HEK293 (cell line): Measurements from ENCODE around the gene DAGLB.

Source experiments
- CTCF ChIA-PET: fragments of 350-600 bp; formaldehyde crosslinking; extraction: SDS; loops from one replicate; lab custom pipeline; 2021; ENCODE audit warnings: antibody characterized with exemption; lab: Yijun Ruan, JAX
- POLR2A ChIA-PET: fragments of 300-600 bp; formaldehyde crosslinking; extraction: SDS; loops from one replicate; lab custom pipeline; 2020; ENCODE audit warnings: antibody characterized with exemption, inconsistent platforms; lab: Yijun Ruan, JAX
- H3K27ac ChIP-seq: fragments of 200-500 bp; sonication (Bioruptor generic); 2 replicates; pipeline ENCODE4 v1.5.1; 2014; ENCODE audit warnings: low read depth, low read length, control low read depth, inconsistent platforms; ENCODE audit errors: extremely low read depth
- H3K36me3 ChIP-seq, 2 experiments: fragments of 200-500 bp in 1 of 2; sonication (Bioruptor generic) in 1 of 2; 1 replicate in 1 of 2; 2 replicates in 1 of 2; pipeline ENCODE4 v1.5.1; 2014 to 2017; ENCODE audit warnings: inconsistent platforms in 2 of 2, low read length in 2 of 2; ENCODE audit not compliant: control insufficient read depth in 2 of 2, insufficient read depth in 1 of 2
- H3K4me1 ChIP-seq: fragments of 200-500 bp; sonication (Bioruptor generic); 2 replicates; pipeline ENCODE4 v1.5.1; 2014; ENCODE audit warnings: mild to moderate bottlenecking, low read length, inconsistent platforms; ENCODE audit not compliant: control insufficient read depth, insufficient read depth
- H3K4me3 ChIP-seq: 2 replicates; pipeline ENCODE4 v1.5.1; 2011; ENCODE audit warnings: low read depth, mild to moderate bottlenecking, control low read depth, low read length, moderate library complexity
- H3K9me3 ChIP-seq: fragments of 200-500 bp; sonication (Bioruptor generic); 2 replicates; pipeline ENCODE4 v1.5.1; 2014; ENCODE audit warnings: low read depth, low read length, inconsistent platforms; ENCODE audit not compliant: control insufficient read depth, insufficient read depth
- HOXC10 ChIP-seq: sonication (generic); formaldehyde crosslinking; IDR thresholded peaks from 2 replicates; pipeline ENCODE4 v1.8.1; 2023; ENCODE audit warnings: mild to moderate bottlenecking, missing genetic modification reagents
- MEIS1 ChIP-seq: sonication (generic); formaldehyde crosslinking; IDR thresholded peaks from 2 replicates; pipeline ENCODE4 v1.8.1; 2022; ENCODE audit warnings: missing genetic modification reagents, mild to moderate bottlenecking, borderline replicate concordance
- PBX3 ChIP-seq: sonication (generic); formaldehyde crosslinking; IDR thresholded peaks from 2 replicates; pipeline ENCODE4 v1.8.1; 2022; ENCODE audit warnings: mild to moderate bottlenecking, moderate library complexity, missing genetic modification reagents
- YY1 ChIP-seq: fragments of 450-650 bp; formaldehyde crosslinking; IDR thresholded peaks from 2 replicates; pipeline ENCODE4 v1.5.1; 2018; ENCODE audit warnings: missing biosample characterization, missing genetic modification characterization
- ZBTB20 ChIP-seq: fragments of 450-650 bp; formaldehyde crosslinking; IDR thresholded peaks from 2 replicates; pipeline ENCODE4 v1.5.1; 2016; ENCODE audit warnings: missing biosample characterization, missing genetic modification characterization
- ZBTB21 ChIP-seq: fragments of 450-650 bp; formaldehyde crosslinking; IDR thresholded peaks from 2 replicates; pipeline ENCODE4 v1.5.1; 2017; ENCODE audit warnings: missing biosample characterization, missing genetic modification characterization
- ZIC2 ChIP-seq: fragments of 450-650 bp; formaldehyde crosslinking; IDR thresholded peaks from 2 replicates; pipeline ENCODE4 v1.5.1; 2016; ENCODE audit warnings: missing biosample characterization, missing genetic modification characterization
- ZNF10 ChIP-seq: fragments of 450-650 bp; formaldehyde crosslinking; IDR thresholded peaks from 2 replicates; pipeline ENCODE4 v1.5.1; 2017; ENCODE audit warnings: missing biosample characterization, missing genetic modification characterization
- ZNF16 ChIP-seq: fragments of 450-650 bp; formaldehyde crosslinking; IDR thresholded peaks from 2 replicates; pipeline ENCODE4 v1.5.1; 2016; ENCODE audit warnings: low read depth, missing biosample characterization, missing genetic modification characterization
- ZNF184 ChIP-seq: fragments of 450-650 bp; IDR thresholded peaks from 2 replicates; pipeline ENCODE4 v1.5.1; 2018; ENCODE audit warnings: missing biosample characterization, mild to moderate bottlenecking, missing genetic modification characterization
- ZNF211 ChIP-seq: fragments of 450-650 bp; formaldehyde crosslinking; IDR thresholded peaks from 2 replicates; pipeline ENCODE4 v1.5.1; 2016; ENCODE audit warnings: low read depth, missing biosample characterization, missing genetic modification characterization
- ZNF274 ChIP-seq, 2 experiments: fragments of 200-500 bp in 1 of 2; fragments of 450-650 bp in 1 of 2; sonication (Bioruptor generic) in 1 of 2; formaldehyde crosslinking in 1 of 2; IDR thresholded peaks; 2 replicates each; pipeline versions ENCODE4 v1.5.1 to v1.6.1; 2014 to 2016; ENCODE audit warnings: borderline replicate concordance in 1 of 2, inconsistent platforms in 1 of 2, low read length in 1 of 2, missing biosample characterization in 1 of 2, missing genetic modification characterization in 1 of 2
- ZNF311 ChIP-seq: fragments of 450-650 bp; formaldehyde crosslinking; IDR thresholded peaks from 2 replicates; pipeline ENCODE4 v1.5.1; 2017; ENCODE audit warnings: missing biosample characterization, missing genetic modification characterization, borderline replicate concordance
- ZNF423 ChIP-seq: fragments of 450-650 bp; formaldehyde crosslinking; IDR thresholded peaks from 2 replicates; pipeline ENCODE4 v1.5.1; 2016; ENCODE audit warnings: missing biosample characterization, missing genetic modification characterization
- ZNF433 ChIP-seq: fragments of 450-650 bp; formaldehyde crosslinking; IDR thresholded peaks from 2 replicates; pipeline ENCODE4 v1.5.1; 2016; ENCODE audit warnings: missing biosample characterization, missing genetic modification characterization, low read depth
- ZNF521 ChIP-seq: fragments of 450-650 bp; formaldehyde crosslinking; IDR thresholded peaks from 2 replicates; pipeline ENCODE4 v1.5.1; 2017; ENCODE audit warnings: missing biosample characterization, mild to moderate bottlenecking, missing genetic modification characterization
- ZNF560 ChIP-seq: fragments of 450-650 bp; formaldehyde crosslinking; IDR thresholded peaks from 2 replicates; pipeline ENCODE4 v1.5.1; 2017; ENCODE audit warnings: missing biosample characterization, missing genetic modification characterization, borderline replicate concordance
- ZNF623 ChIP-seq: fragments of 450-650 bp; formaldehyde crosslinking; IDR thresholded peaks from 2 replicates; pipeline ENCODE4 v1.5.1; 2016; ENCODE audit warnings: missing biosample characterization, missing genetic modification characterization
- ZNF692 ChIP-seq: fragments of 450-650 bp; formaldehyde crosslinking; IDR thresholded peaks from 2 replicates; pipeline ENCODE4 v1.5.1; 2016; ENCODE audit warnings: missing biosample characterization, missing genetic modification characterization
- TF ChIP-seq, protein P1 (sequence below): fragments of 450-650 bp; formaldehyde crosslinking; IDR thresholded peaks from 2 replicates; pipeline ENCODE4 v1.5.1; 2016; ENCODE audit warnings: missing biosample characterization, missing genetic modification characterization
- TF ChIP-seq, protein P2 (sequence below): fragments of 450-650 bp; formaldehyde crosslinking; IDR thresholded peaks from 2 replicates; pipeline ENCODE4 v1.5.1; 2016; ENCODE audit warnings: missing biosample characterization, missing genetic modification characterization

The DAGLB gene

GRCh38 chr7:6430271-6430940 is 17.3 kb downstream of the DAGLB start:
- Histone ChIP-seq H3K27ac (no peak overlapping the region), H3K4me1 (no peaks in the 10 kb centered on the region; the same call in 1 of the 2 replicates), H3K36me3 (peaks cover 30 to 45% of the 10 kb centered on the region in 2 experiments; a peak in 2 of 3 replicates), H3K9me3 (no peaks in the 10 kb centered on the region), H3K4me3 (no peak overlapping the region)
- POLR2A ChIA-PET: no interaction called here
- TF ChIP-seq, protein P1, sequence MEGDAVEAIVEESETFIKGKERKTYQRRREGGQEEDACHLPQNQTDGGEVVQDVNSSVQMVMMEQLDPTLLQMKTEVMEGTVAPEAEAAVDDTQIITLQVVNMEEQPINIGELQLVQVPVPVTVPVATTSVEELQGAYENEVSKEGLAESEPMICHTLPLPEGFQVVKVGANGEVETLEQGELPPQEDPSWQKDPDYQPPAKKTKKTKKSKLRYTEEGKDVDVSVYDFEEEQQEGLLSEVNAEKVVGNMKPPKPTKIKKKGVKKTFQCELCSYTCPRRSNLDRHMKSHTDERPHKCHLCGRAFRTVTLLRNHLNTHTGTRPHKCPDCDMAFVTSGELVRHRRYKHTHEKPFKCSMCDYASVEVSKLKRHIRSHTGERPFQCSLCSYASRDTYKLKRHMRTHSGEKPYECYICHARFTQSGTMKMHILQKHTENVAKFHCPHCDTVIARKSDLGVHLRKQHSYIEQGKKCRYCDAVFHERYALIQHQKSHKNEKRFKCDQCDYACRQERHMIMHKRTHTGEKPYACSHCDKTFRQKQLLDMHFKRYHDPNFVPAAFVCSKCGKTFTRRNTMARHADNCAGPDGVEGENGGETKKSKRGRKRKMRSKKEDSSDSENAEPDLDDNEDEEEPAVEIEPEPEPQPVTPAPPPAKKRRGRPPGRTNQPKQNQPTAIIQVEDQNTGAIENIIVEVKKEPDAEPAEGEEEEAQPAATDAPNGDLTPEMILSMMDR (tag by site-specific recombination): no peak
- TF ChIP-seq ZNF274 (IDR thresholded peaks at IDR 0.05; ENCODE audit: low read length): no peak
- TF ChIP-seq ZNF274 (tag by site-specific recombination; IDR thresholded peaks at IDR 0.05; ENCODE audit: borderline replicate concordance): no peak
- TF ChIP-seq ZBTB20: no peak
- TF ChIP-seq MEIS1 (CRISPR knock-in tag): no peak
- TF ChIP-seq ZNF623 (tag by site-specific recombination): no peak
- TF ChIP-seq YY1 (tag by site-specific recombination): no peak
- no peak for TF ChIP-seq ZNF560 (tag by site-specific recombination)
- TF ChIP-seq ZNF211 (tag by site-specific recombination): no peak
- no peak for TF ChIP-seq ZNF521
- TF ChIP-seq ZNF692: no peak
- TF ChIP-seq ZNF10 (tag by site-specific recombination): no peak
- no peak for TF ChIP-seq HOXC10 (CRISPR knock-in tag)
- TF ChIP-seq ZNF184 (tag by site-specific recombination): no peak
- TF ChIP-seq PBX3 (CRISPR knock-in tag): no peak
- TF ChIP-seq ZNF16 (tag by site-specific recombination): no peak
- TF ChIP-seq, protein P2, sequence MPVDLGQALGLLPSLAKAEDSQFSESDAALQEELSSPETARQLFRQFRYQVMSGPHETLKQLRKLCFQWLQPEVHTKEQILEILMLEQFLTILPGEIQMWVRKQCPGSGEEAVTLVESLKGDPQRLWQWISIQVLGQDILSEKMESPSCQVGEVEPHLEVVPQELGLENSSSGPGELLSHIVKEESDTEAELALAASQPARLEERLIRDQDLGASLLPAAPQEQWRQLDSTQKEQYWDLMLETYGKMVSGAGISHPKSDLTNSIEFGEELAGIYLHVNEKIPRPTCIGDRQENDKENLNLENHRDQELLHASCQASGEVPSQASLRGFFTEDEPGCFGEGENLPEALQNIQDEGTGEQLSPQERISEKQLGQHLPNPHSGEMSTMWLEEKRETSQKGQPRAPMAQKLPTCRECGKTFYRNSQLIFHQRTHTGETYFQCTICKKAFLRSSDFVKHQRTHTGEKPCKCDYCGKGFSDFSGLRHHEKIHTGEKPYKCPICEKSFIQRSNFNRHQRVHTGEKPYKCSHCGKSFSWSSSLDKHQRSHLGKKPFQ: no peak
- CTCF ChIA-PET: interaction anchor here (0.6 to 1.0 kb wide), 3 partner anchors 9 to 80 kb away, joined by 3 to 4 read pairs (median 3); no protein-coding TSS in a partner anchor

DNA sequence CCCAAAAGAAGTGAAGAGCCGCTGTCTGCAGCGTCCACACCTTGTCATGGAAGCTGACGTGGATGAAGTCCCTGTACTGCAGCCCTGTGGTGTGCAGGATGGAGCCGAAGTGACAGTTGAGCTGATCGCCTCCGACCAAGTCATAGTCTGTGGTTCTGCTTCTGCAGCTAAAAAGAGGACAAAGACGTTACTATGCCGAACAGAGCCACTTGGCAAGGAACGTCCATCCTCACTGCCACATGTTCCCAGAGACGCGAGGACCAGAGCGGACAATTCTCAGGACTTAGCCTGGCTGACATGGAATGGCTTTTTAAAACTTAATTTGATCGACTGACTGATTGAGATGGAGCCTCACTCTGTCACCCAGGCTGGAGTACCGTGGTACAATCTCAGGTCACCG is 21.8 kb downstream of the DAGLB start:
- Histone ChIP-seq H3K9me3 (no peaks in the 10 kb centered on the region), H3K36me3 (peaks cover 27 to 52% of the 10 kb centered on the region in 2 experiments; a peak in 2 of 3 replicates), H3K4me1 (no peaks in the 10 kb centered on the region; the same call in 1 of the 2 replicates), H3K4me3 (no peak overlapping the region), H3K27ac (no peak overlapping the region)
- ChIA-PET CTCF (no interaction called here), POLR2A (no interaction called here)
- no peak for TF ChIP-seq ZNF311 (tag by site-specific recombination)
- TF ChIP-seq ZIC2 (tag by site-specific recombination): no peak
- TF ChIP-seq ZNF423: no peak
- TF ChIP-seq ZNF211 (tag by site-specific recombination): no peak
- TF ChIP-seq ZBTB21 (tag by site-specific recombination): no peak
- no peak for TF ChIP-seq ZNF433 (tag by site-specific recombination)
